GM18511 (cell line): ENCODE measurements around the gene SLIT3.

ENCODE experiments used
- ATAC-seq: cut with Tn5 transposase; IDR thresholded peaks from one replicate; pipeline ENCODE4 v1.9.1; 2021; ENCODE audit warnings: mild to moderate bottlenecking, moderate library complexity; ENCODE audit not compliant: unreplicated experiment

SLIT3 gene

GRCh38 chr5:169178754-169179153, 122.2 kb downstream of the SLIT3 start:
- no peak for ATAC-seq

DNA sequence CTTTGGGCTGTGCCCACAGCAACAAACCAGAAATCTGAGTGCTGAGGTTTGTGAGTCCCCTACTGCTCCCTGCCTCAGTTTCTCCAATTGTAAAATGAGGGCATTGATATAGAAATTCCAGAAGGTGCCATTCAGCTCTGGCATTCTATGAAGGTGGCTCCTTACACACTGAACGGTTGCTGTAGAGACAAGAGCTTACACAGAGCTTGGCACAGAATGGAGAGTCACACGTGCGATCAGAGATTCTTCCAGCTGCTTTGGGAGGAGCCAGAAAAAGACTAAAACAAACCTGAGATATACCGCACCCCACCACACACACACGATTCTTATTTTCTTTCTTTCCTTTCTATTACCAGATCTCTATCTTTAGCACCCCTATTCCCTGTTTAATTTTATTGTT, 122.7 kb downstream of the SLIT3 start:
- no peak for ATAC-seq

- ATAC-seq: no peak
Observed at GRCh38 chr5:169176709-169177694, 123.9 kb downstream of the SLIT3 start.

- ATAC-seq: no peak
Observed at GRCh38 chr5:169175733-169176132, 125.2 kb downstream of the SLIT3 start.

- ATAC-seq: no peak
Observed at GRCh38 chr5:169174923-169175322, 126.0 kb downstream of the SLIT3 start.

DNA sequence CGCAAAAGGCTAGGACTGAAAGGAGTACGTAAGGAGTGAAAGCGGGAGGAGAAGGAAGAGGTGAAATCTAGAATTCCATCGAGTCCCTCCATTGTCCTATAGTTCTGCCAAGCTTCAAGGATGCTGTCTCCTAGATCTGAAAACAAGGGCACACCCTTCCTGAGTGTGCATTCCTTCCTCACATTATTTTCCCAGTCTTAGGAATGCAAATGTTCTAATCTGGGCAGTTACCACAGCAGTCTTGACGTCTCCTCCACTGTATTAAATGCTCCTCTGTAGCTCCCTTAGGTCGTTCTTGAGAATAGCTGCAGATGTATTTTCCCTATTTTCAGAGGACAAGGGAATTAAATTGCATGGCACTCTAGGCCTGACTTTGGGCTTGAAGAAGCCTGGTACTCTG, 127.6 kb downstream of the SLIT3 start:
- no peak for ATAC-seq

DNA sequence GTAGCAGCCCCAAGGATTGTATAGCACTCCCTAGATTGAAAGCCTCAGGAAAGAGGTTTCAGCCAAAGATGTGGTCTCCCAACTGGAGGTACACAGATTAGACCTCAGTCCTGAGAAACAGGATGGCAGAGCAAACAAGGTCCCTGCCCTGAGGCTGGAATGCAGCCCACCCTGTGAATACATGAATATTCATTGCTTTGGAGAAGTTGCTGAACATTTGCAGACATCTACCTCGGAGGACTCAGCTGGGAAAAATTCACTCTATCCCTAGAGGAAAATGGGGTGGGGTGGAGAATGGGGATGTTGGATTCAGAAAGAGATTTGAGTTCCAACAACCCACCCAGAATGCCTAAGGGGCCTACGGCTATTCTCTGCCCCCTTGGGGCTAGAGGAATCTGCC, 129.4 kb downstream of the SLIT3 start:
- no peak for ATAC-seq

DNA sequence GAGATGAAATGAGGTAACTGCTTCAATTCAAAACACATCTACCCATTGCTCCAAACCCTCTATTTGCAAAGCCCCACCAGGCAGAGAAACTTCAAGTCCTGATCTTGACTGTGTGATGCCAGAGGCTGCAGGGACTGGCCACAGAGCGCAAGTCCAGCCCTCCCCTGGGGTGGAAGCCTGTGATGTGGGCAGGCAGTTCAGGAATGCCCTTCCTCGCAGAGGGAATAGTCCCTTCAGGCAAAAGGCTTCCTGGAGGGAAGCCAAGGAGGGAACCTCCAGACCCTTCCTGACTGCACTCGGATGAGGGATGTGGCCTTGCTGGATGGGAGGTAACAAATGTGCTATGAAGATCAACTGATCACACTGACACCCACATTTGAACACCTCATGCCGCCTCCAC, 131.2 kb downstream of the SLIT3 start:
- no peak for ATAC-seq

- no peak for ATAC-seq
Observed at GRCh38 chr5:169168280-169168679, 132.7 kb downstream of the SLIT3 start.

DNA sequence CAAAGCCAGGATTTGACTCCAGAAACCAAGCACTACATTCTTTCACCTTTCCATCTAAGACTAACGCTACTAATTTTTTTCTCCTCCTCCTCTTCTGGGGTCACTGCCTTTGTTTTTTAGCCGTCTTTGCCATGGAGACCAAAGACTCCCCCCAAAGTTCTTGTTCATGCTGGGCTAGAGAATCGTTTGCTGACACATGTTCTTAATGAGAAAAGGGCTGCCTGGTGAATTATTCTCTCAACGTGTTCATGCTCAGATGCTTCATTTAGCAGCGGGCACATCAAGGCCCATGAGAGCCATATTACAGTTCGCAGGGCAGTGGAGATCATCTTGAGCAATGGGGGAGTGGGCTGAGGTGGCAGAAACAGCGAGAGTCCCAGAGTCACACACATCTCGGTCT, 134.9 kb downstream of the SLIT3 start:
- no peak for ATAC-seq

- ATAC-seq: no peak
Observed at GRCh38 chr5:169165052-169165451, 135.9 kb downstream of the SLIT3 start.

GRCh38 chr5:169164481-169164925, 136.4 kb downstream of the SLIT3 start:
- ATAC-seq: no peak

GRCh38 chr5:169162407-169162806, 138.5 kb downstream of the SLIT3 start:
- ATAC-seq: no peak

- no peak for ATAC-seq
Observed at GRCh38 chr5:169161022-169161680, 139.8 kb downstream of the SLIT3 start.

DNA sequence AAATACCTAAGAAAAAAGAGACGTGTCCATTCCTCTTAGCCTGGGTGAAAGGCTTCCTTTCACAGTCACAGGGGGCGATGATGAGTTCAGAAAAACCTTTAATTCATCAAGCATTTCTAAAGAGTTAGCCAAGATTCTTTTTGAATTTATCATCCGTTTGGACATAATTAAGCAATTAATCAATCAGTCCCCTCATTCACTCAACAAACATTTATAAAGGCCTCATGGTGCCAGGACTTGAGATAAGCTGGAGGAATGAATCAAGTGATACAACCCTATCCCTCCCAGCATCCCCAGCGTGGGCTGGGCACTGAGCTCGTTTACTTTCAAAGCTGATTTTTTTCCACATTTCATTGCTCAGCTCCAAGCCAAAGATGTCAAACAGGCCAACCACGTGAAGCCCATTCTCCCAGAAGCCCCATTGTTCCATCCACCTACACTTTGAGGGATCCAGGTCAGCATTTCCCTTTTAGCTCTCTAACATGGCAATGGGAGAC, 140.5 kb downstream of the SLIT3 start:
- ATAC-seq: no peak

GRCh38 chr5:169158764-169159163, 142.2 kb downstream of the SLIT3 start:
- ATAC-seq: no peak

DNA sequence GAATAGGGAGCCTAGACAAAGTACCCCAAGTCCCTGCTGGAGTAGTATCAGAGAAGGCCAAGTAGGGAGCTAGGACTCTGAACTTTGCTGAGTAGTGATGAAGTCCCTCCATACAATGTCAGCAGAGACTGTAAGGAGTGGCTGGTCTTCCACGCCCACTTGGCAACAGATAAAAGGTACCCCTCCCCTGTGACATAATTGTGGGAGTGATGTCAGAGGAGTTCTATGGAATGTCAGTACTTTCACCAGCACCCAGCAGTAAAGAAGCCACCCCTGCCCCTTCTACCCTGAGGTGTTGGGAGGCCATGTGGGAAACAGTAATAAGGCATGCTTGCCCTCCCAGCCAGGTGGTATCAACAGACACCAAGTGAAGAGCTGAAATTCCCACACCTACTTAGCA, 143.9 kb downstream of the SLIT3 start:
- ATAC-seq: no peak

GRCh38 chr5:169154679-169155078, 146.3 kb downstream of the SLIT3 start:
- no peak for ATAC-seq

GRCh38 chr5:169153405-169153804, 147.5 kb downstream of the SLIT3 start:
- ATAC-seq: no peak

- ATAC-seq: no peak
Observed at GRCh38 chr5:169152946-169153345, 148.0 kb downstream of the SLIT3 start.

DNA sequence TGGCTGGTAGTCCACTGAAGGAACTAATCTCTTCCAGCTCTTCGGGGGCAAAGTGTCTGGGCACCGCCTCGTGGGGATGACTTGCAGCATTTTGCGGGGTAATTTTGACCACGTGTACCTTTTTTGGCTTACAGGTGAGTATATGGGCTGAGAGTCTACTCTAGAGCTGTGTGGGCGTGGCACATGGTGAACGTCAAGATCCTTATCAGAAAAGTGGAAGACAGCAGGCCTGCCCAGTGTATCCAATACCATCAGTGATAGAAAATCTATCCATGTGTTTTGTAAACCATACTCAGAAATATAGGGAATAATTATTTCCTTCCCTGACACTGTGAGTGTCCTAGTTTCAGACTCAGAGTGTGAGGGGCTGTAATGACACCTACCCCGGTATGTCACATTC, 148.5 kb downstream of the SLIT3 start:
- no peak for ATAC-seq
